ENCODE results near the gene RPS16.

RPS16 gene

DNA sequence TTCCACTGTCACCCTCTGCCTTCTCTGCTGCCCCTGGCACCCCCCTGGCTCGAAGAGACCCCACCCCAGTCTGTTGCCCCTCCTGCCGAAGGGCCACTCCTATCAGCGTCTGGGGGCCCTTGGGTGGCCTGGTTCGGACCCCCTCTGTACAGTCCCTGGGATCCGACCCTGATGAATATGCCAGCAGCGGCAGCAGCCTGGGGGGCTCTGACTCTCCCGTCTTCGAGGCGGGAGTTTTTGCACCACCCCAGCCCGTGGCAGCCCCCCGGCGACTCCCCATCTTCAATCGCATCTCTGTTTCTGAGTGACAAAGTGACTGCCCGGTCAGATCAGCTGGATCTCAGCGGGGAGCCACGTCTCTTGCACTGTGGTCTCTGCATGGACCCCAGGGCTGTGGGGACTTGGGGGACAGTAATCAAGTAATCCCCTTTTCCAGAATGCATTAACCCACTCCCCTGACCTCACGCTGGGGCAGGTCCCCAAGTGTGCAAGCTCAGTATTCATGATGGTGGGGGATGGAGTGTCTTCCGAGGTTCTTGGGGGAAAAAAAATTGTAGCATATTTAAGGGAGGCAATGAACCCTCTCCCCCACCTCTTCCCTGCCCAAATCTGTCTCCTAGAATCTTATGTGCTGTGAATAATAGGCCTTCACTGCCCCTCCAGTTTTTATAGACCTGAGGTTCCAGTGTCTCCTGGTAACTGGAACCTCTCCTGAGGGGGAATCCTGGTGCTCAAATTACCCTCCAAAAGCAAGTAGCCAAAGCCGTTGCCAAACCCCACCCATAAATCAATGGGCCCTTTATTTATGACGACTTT, 27.1 kb downstream of the RPS16 start:
- H3K4me3 Mint-ChIP-seq: peak overlapping the region; percentile 98
- H3K36me3 Mint-ChIP-seq: peaks cover 24% of the 10 kb centered on the region
- H3K27me3 Mint-ChIP-seq: no peaks in the 10 kb centered on the region
- no peaks in the 10 kb centered on the region for H3K9me3 Mint-ChIP-seq
- H3K4me1 Mint-ChIP-seq: peaks cover 63% of the 10 kb centered on the region
- ATAC-seq: no peak
- peak overlapping the region; percentile 91 for H3K27ac Mint-ChIP-seq

DNA sequence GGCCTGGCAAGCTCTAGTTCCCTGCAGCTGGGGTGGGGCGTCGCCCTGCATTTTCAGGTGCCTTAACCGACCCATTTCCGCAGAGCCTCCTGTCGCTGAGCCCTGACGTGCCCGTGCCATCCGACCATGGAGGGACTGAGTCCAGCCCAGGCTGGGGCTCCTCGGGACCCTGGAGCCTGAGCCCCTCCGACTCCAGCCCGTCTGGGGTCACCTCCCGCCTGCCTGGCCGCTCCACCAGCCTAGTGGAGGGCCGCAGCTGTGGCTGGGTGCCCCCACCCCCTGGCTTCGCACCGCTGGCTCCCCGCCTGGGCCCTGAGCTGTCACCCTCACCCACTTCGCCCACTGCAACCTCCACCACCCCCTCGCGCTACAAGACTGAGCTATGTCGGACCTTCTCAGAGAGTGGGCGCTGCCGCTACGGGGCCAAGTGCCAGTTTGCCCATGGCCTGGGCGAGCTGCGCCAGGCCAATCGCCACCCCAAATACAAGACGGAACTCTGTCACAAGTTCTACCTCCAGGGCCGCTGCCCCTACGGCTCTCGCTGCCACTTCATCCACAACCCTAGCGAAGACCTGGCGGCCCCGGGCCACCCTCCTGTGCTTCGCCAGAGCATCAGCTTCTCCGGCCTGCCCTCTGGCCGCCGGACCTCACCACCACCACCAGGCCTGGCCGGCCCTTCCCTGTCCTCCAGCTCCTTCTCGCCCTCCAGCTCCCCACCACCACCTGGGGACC, 27.9 kb downstream of the RPS16 start:
- H3K4me3 Mint-ChIP-seq: peak overlapping the region; percentile 98
- H3K27me3 Mint-ChIP-seq: no peaks in the 10 kb centered on the region
- no peaks in the 10 kb centered on the region for H3K9me3 Mint-ChIP-seq
- H3K36me3 Mint-ChIP-seq: peaks cover 24% of the 10 kb centered on the region
- peak; percentile 1 for ATAC-seq
- H3K27ac Mint-ChIP-seq: peak overlapping the region; percentile 91
- H3K4me1 Mint-ChIP-seq: peaks cover 65% of the 10 kb centered on the region

DNA sequence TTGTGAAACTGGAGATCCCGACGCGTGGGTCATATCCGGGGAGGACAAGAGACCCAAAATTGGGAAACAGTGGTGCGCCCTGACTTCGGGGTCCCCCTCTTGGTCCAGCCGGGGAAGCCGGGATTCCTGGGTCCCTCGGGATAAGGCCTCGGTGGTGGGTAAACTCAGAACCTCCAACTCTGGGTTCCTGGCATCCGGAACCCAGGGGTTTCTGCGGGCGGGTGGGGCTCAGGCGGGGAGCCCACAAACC, 28.4 kb downstream of the RPS16 start:
- no peaks in the 10 kb centered on the region for H3K27me3 Mint-ChIP-seq
- no peak for ATAC-seq
- H3K4me1 Mint-ChIP-seq: peaks cover 70% of the 10 kb centered on the region
- peaks cover 24% of the 10 kb centered on the region for H3K36me3 Mint-ChIP-seq
- peak overlapping the region; percentile 91 for H3K27ac Mint-ChIP-seq
- H3K9me3 Mint-ChIP-seq: no peaks in the 10 kb centered on the region
- peak overlapping the region; percentile 98 for H3K4me3 Mint-ChIP-seq

DNA sequence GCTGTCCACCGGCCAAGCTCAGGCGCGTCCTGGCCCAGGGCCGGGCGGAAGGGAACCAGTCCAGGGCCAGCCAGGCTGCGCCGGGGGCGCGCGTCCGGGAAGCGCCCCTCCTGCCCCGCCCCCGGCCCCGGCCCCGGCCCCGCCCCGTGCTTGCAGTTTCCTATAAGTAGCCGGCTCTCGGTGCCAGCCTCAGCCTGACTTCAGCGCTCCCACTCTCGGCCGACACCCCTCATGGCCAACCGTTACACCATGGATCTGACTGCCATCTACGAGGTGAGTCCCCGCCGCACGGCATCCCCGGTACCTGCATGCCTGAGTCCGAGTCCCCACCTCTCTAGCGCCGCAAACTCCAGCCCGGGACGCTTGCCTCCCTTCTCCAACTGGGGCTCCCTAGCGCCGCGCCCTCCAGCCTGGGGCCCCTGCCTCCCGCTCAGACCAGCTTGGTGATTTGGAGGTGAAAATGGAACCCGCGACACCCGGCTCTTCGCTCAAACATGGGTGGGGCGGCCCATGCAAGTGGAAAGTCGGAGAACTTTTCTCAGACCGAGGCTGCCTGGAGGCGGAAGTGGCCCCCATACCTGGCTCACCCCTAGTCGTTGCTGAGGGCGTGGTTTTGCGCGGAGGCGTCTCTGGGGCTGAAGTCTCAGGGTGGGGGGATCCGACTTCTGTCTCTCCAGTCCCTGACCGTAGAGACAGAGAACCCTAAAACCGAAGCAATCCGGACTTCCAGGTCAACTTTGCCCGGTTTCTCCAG, 28.9 kb downstream of the RPS16 start, which contains the start of gene ZFP36:
TSS of gene ZFP36 (plus strand) at position 192 of the 754 bp plus-strand sequence. CDS start at position 250, 58 bp downstream.
- no peaks in the 10 kb centered on the region for H3K27me3 Mint-ChIP-seq
- peaks cover 72% of the 10 kb centered on the region for H3K4me1 Mint-ChIP-seq
- peak within 1 kb of the TSS; percentile 98 for H3K4me3 Mint-ChIP-seq
- peak within 1 kb of the TSS; percentile 91 for H3K27ac Mint-ChIP-seq
- peaks cover 24% of the 10 kb centered on the region for H3K36me3 Mint-ChIP-seq
- peak; percentile 57 for ATAC-seq
- no peaks in the 10 kb centered on the region for H3K9me3 Mint-ChIP-seq

DNA sequence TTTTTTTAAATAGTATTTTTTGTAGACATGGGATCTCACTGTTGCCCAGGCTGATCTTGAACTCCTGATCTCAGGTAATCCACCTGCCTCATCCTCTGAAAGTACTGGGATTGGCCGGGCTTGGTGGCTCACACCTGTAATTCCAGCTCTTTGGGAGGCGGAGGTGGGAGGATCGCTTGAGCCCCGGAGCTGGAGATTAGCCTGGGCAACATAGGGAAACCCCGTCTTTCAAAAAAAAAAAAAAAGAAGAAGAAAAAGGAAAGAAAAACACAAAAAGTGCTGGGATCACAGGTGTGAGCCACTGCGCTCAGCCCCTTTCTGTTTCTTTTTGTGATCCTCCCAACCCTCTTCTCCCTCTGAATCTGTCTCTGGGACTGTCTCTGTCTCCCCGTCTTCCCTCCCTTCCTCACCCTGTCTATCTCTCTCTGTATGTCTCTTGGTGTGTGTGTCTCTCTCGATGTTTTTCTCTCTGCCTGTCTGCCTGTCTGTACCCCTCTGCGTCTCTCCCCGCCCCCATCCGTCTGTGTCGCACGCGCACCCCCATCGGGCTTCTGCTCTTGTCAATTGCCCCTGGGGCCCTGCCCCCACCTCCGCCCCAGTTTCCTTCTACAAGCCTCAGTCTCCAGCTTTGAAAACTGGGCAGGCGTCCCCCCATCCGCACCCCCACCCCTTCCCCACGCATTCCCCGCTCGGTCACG, 29.6 kb downstream of the RPS16 start:
- Mint-ChIP-seq H3K4me3 (peak overlapping the region; percentile 98), H3K4me1 (peaks cover 72% of the 10 kb centered on the region), H3K9me3 (no peaks in the 10 kb centered on the region), H3K36me3 (peaks cover 24% of the 10 kb centered on the region), H3K27ac (peak overlapping the region; percentile 91), H3K27me3 (no peaks in the 10 kb centered on the region)
- ATAC-seq: peak; percentile 31

DNA sequence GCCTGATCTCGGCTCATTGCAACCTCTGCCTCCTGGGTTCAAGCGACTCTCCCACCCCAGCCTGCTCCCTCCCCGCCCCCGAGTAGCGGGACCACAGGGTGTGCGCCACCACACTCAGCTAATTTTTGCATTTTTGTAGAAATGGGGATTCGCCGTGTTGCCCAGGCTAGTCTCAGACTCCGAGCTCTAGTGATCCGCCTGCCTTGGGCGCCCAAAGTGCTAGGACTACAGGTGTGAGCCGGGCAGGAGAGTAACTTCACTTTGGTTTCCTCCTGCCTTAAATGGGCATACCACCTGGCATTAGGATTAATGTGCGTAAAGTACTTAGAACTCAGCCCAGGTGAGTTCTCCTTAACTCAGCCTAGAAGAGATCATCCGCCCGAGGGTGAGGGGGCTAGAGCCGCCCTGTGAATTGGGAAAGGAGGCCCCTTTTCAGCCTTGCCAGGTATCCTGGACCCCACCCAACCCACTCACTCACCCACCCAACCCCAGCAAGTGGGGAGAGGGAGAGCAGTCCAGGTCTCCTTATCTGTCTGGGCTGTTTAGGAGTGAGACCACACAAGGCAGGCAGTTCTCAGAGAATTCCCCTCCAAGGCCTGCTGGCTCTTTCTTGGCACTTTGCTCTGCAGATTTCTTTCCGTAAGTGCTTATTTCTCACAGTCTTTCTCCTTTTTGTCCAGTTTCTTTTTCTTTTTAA, 30.3 kb downstream of the RPS16 start:
- ATAC-seq: no peak
- Mint-ChIP-seq H3K9me3 (no peaks in the 10 kb centered on the region), H3K4me3 (peak overlapping the region; percentile 77), H3K4me1 (peaks cover 72% of the 10 kb centered on the region), H3K27ac (peak overlapping the region; percentile 91), H3K27me3 (no peaks in the 10 kb centered on the region), H3K36me3 (peaks cover 24% of the 10 kb centered on the region)

DNA sequence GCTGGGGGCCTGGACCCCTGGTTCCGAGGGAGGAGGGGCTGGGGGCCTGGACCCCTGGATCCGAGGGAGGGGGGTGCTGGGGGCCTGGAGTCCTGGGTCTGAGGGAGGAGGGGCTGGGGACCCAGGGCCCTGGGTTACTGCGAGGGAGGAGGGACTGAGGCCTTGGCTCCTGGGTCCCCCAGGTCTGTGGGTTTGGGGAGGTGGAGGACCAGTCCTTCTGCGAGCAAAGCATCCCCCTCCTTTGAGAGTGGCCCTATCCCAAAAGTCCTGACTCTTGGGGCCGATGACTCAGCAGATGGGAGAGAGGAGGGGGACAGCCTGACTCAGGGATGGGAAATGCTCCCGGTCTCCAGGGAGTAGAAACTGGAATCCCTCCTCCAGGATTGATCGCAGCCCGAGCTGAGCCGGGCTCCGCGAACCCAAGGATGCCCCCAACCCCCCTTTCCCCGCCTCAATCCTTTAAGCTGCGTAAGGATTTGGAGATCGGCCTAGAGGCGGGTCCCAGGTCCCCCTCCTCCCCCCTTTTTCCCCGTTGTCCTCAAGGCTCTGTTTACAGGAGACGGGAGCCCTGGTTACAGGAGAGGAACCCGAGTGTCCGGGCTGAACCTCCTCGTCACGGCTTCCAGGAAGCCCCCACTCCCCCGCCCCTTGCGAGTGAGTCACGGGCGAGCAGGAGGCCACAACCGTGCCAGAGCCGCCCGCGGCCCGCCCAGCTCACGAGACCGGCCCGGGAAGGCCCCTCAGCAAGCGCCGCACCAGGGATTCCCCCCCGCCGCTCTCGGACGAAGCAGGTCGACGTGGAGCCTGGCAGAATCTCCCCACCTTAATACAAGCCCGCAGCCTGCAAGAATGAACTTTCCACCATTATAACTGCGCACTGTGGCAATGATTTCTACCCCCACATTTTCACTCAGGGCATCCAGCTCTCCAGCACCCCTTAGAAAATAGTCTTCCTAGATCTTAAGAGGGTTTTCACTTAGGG, 32.1 kb downstream of the RPS16 start:
- Mint-ChIP-seq H3K27ac (peak overlapping the region; percentile 91), H3K4me3 (peak overlapping the region; percentile 89), H3K27me3 (no peaks in the 10 kb centered on the region), H3K36me3 (peaks cover 33% of the 10 kb centered on the region), H3K4me1 (peaks cover 79% of the 10 kb centered on the region), H3K9me3 (no peaks in the 10 kb centered on the region)
- peak; percentile 59 for ATAC-seq

DNA sequence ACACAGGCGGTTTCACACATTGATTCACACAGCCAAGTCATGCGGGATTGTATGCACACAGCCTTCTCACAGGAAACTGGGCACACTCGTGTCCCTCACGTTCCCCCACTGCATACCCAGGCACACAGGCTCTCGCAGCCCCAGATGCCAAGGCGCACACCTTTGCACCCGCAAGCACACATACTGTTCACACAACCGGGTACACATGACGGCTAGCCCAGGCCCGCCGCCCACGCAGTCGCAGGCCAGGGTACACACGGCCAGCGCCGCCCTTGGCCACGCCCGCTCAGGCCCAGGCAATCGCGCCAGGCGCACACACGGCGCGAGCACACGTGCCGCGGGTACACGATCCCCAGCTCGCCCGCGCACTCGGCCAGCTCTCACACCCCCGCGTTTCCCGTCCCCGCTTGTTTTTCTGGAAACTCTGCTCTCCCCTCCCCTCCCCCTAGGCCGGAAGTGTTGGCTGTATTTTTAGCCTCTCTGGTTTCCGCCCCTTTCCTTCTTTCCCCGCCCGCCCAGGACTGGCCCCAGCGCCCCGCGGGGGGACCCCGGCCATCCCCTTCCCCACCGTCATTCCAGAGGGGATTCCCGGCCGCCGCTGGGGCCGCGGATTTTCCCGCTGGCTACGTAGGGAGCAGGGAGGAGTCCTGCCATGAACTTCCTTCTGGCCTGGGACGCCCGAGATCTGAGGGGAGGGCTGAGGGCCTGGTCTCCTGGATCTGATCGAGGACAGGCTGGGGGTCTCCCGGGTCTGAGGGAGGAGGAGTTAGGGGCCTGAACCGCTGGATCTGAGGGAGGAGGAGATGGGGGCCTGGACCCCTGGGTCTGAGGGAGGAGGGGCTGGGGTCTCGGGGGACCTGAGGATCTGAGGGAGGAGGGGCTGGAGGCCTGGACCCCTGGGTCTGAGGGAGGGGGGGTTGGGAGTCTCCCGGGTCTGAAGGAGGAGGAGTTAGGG, 33.1 kb downstream of the RPS16 start:
- peak overlapping the region; percentile 89 for H3K4me3 Mint-ChIP-seq
- no peaks in the 10 kb centered on the region for H3K27me3 Mint-ChIP-seq
- H3K4me1 Mint-ChIP-seq: peaks cover 81% of the 10 kb centered on the region
- peak overlapping the region; percentile 91 for H3K27ac Mint-ChIP-seq
- H3K36me3 Mint-ChIP-seq: peaks cover 24% of the 10 kb centered on the region
- H3K9me3 Mint-ChIP-seq: no peaks in the 10 kb centered on the region
- ATAC-seq: peak; percentile 28

DNA sequence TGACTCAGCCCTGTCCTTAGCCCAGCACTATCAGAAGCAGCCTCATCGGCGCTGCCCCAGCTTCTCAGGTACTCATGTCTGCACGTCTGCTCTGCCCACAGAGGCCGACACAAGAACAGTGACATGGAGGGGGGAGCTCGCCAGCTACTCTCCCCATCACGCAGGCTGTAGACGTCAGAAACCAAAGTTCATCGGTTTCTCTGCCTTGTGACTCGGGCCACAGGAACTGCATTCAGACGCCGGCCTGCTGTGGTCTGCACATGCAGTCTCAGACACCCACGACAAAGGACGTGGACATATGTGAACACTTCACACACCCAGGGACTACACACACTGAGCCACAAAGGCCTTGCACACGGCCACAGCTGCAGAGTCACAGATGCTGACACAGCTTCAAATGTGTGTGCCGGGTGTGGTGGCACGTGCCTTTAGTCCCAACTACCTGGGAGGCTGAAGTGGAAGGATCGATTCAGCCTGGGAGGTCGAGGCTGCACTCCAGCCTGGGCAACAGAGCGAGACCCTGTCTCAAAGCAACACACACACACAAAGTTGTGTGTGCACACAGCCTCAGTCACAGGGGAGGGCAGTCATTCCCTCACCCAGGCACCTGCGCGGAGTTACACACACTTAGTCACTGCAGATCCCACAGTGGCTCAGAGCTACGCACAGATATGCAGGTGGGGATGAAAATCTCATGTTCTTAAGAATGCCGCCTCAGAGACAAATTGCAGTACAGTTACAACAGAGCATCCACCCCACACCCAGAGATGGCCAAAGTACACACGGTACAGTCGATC, 34.0 kb downstream of the RPS16 start:
- H3K4me1 Mint-ChIP-seq: peaks cover 86% of the 10 kb centered on the region
- H3K27ac Mint-ChIP-seq: peak overlapping the region; percentile 91
- ATAC-seq: peak; percentile 68
- no peaks in the 10 kb centered on the region for H3K9me3 Mint-ChIP-seq
- peak overlapping the region; percentile 89 for H3K4me3 Mint-ChIP-seq
- peaks cover 15% of the 10 kb centered on the region for H3K36me3 Mint-ChIP-seq
- H3K27me3 Mint-ChIP-seq: no peaks in the 10 kb centered on the region

DNA sequence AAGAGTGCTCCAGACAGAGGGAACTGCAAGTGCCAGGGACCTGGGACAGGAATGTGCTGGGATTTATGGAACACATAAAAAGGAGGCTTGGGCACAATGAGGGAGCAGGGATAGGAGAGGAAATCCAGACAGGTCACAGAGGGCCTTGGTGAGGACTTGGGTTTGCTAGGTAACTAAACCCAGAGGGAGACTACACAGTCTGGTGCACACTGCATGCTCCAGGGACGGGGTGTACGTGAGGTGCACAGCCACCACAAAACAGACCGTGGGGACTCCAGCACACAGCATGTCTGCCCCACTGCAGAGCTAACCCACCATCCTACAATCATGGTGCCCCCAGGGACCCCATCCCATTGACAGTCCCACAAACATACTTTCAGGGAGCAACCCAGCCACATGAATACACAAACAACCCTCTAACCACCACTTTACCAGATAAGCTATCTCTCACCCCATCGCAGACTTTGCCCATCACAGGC, 34.6 kb downstream of the RPS16 start:
- Mint-ChIP-seq H3K36me3 (peaks cover 15% of the 10 kb centered on the region), H3K4me3 (peak overlapping the region; percentile 71), H3K4me1 (peaks cover 82% of the 10 kb centered on the region), H3K27ac (peak overlapping the region; percentile 91), H3K27me3 (no peaks in the 10 kb centered on the region), H3K9me3 (no peaks in the 10 kb centered on the region)
- ATAC-seq: peak; percentile 44

DNA sequence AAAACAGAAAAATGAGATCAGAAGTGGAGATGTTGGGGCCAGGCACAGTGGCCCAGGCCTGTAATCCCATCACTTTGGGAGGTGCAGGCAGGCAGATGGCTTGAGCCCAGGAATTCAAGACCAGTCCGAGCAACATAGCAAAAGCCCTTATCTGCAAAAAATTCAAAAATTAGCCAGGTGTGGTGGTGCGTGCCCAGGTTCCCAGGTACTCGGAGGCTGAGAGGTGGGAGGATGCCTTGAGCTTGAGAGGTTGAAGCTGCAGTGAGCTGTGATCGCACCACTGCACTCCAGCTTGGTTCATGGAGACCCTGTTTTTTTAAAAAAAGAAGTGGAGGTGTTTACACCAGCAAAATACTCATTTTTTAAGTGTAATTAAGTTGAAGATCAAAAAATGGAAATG, 35.7 kb downstream of the RPS16 start:
- H3K36me3 Mint-ChIP-seq: peaks cover 25% of the 10 kb centered on the region
- no peak overlapping the region for H3K4me3 Mint-ChIP-seq
- ATAC-seq: no peak
- H3K9me3 Mint-ChIP-seq: no peaks in the 10 kb centered on the region
- H3K27me3 Mint-ChIP-seq: no peaks in the 10 kb centered on the region
- peaks cover 82% of the 10 kb centered on the region for H3K4me1 Mint-ChIP-seq
- H3K27ac Mint-ChIP-seq: peak overlapping the region; percentile 91

DNA sequence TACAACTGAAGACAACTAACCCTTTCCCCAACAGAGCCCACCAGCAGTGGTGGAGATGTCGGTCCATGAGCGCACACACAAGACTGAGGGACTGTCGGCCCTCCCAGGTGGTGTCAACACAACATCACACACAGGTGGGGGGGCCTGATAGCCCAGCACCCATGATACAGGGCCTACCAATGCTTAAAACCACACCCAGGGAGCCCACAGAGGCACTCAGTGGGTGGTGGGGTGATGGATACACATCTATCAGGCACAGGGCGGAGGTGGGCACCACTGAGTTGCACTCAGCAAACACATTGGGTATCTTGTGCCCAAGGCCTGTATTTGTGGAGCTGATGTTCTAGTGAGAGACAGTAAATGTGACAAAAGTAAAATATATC, 36.1 kb downstream of the RPS16 start:
- peak overlapping the region; percentile 91 for H3K27ac Mint-ChIP-seq
- peak overlapping the region; percentile 46 for H3K4me3 Mint-ChIP-seq
- ATAC-seq: no peak
- H3K4me1 Mint-ChIP-seq: peaks cover 80% of the 10 kb centered on the region
- H3K36me3 Mint-ChIP-seq: peaks cover 29% of the 10 kb centered on the region
- H3K9me3 Mint-ChIP-seq: no peaks in the 10 kb centered on the region
- no peaks in the 10 kb centered on the region for H3K27me3 Mint-ChIP-seq
